Thyroid gland (tissue), 4 donors: ENCODE data around the gene PLCB1. TPM values are rescaled to one million over a fixed set of nuclear protein-coding genes. Genes with fewer than 3 reads are reported as not detected.

Experiments
- DNase-seq, 2 donors: peaks; one replicate each; pipeline ENCODE4 v3.0.0-alpha.2; 2019
- H3K27ac ChIP-seq, 3 donors: fragments of 200-600 bp; sonication (generic); 1 replicate in 2 of 3; 2 replicates in 1 of 3; pipeline ENCODE4 v1.5.1; 2016 to 2019; ENCODE audit warnings: mild to moderate bottlenecking in 1 of 3, moderate library complexity in 1 of 3
- H3K27me3 ChIP-seq: fragments of 200-600 bp; sonication (generic); one replicate; pipeline ENCODE4 v1.5.1; 2019
- H3K36me3 ChIP-seq, 2 donors: fragments of 200-600 bp; sonication (generic); one replicate each; pipeline ENCODE4 v1.5.1; 2016 to 2019
- H3K4me1 ChIP-seq, 2 donors: fragments of 200-600 bp; sonication (generic); one replicate each; pipeline ENCODE4 v1.5.1; 2017 to 2019
- H3K4me3 ChIP-seq, 3 donors: fragments of 200-600 bp; sonication (generic); replicated peaks in 1 of 3; 1 replicate in 2 of 3; 2 replicates in 1 of 3; pipeline ENCODE4 v1.5.1; 2016; ENCODE audit warnings: mild to moderate bottlenecking in 1 of 3
- H3K9me3 ChIP-seq: fragments of 200-600 bp; sonication (generic); one replicate; pipeline ENCODE4 v1.5.1; 2017
- POLR2A ChIP-seq, 2 donors: fragments of 450-650 bp; IDR thresholded peaks; one replicate each; pipeline ENCODE4 v1.6.1; 2017; ENCODE audit warnings: antibody characterized with exemption in 2 of 2, mild to moderate bottlenecking in 2 of 2, moderate library complexity in 1 of 2
- WGBS, 2 donors: methylation state at CpG; one replicate each; pipeline ENCODE4 v1.1.5; 2017; 5-methylcytosine and 5-hydroxymethylcytosine counted together
- intact Hi-C: fragments of 100-400 bp; cut with DNase I; formaldehyde crosslinking; loops from one replicate; pipeline ENCODE4 v1.15.1; 2023
- total RNA-seq, 4 donors: library from RNA; depleted of rRNA; stranded (reverse); fragments of >200 nt; gene quantifications; one replicate each; pipeline ENCODE4 v1.2.3, GENCODE V29; 2016
- TF ChIP-seq, protein P1 (sequence below), 6 experiments: fragments of 200-600 bp in 3 of 6; fragments of 450-650 bp in 3 of 6; sonication (generic) in 3 of 6; IDR thresholded peaks; one replicate each; pipeline ENCODE4 v1.5.1; 2016 to 2019; ENCODE audit warnings: antibody characterized with exemption in 6 of 6, mild to moderate bottlenecking in 2 of 6, inconsistent platforms in 1 of 6, moderate library complexity in 1 of 6

Gene PLCB1
- total RNA-seq, 4 donors from 2014 or later: 7.3 to 14.1 (median 11.0) TPM

DNA sequence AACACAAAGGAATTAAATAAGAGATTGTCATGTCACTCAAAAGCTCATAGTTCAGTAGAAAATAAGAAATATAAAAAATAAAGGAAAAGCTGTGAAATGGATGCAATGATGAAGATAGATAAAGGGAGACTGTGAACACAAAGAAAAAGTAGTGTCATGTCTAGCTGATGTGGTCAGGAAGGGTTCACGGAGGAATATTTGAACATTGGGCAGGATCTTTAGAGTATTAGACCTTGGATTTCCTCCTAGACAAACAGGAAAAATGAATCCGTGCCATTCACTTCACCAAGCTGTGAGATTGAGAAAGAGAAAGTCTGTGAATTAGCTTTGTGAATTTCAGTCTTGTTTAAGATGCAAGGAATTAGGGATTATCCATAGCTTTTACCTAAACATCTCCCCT is 522.4 kb downstream of the PLCB1 start:
- intact Hi-C loops: no loop called here
- Histone ChIP-seq H3K36me3 (no peaks in the 10 kb centered on the region), H3K27me3 (no peaks in the 10 kb centered on the region), H3K4me3 (no peak overlapping the region), H3K9me3 (no peaks in the 10 kb centered on the region), H3K27ac (no peak overlapping the region), H3K4me1 (no peaks in the 10 kb centered on the region)
- TF ChIP-seq POLR2A (IDR thresholded peaks at IDR 0.05): no peak
- TF ChIP-seq, protein P1, sequence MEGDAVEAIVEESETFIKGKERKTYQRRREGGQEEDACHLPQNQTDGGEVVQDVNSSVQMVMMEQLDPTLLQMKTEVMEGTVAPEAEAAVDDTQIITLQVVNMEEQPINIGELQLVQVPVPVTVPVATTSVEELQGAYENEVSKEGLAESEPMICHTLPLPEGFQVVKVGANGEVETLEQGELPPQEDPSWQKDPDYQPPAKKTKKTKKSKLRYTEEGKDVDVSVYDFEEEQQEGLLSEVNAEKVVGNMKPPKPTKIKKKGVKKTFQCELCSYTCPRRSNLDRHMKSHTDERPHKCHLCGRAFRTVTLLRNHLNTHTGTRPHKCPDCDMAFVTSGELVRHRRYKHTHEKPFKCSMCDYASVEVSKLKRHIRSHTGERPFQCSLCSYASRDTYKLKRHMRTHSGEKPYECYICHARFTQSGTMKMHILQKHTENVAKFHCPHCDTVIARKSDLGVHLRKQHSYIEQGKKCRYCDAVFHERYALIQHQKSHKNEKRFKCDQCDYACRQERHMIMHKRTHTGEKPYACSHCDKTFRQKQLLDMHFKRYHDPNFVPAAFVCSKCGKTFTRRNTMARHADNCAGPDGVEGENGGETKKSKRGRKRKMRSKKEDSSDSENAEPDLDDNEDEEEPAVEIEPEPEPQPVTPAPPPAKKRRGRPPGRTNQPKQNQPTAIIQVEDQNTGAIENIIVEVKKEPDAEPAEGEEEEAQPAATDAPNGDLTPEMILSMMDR (IDR thresholded peaks at IDR 0.05): no peak
- WGBS, 2 donors: 71 to 80% methylated on average over 2 of the region's 2 CpGs
- DNase-seq: no peak

DNA sequence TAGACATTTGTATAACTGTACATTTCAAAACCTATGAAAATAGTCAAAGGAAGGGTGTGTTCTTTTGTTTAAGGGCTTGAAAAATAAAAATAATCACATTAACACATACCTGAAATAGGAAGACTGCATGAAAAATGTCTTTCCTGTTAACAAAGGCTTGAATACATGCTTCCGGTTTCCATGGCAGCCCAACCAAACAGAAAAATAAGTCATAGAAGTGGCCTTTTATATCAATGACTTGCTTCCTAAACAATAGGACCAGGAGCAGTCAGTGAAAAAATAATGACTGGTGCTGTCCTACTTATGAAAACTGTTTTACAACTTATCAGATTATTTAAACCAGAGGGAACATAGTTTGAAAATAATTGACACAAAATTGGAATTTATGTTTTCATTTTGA is 524.3 kb downstream of the PLCB1 start:
- TF ChIP-seq, protein P1 (IDR thresholded peaks at IDR 0.05): no peak
- no peak for TF ChIP-seq POLR2A (IDR thresholded peaks at IDR 0.05)
- Histone ChIP-seq H3K4me3 (no peak overlapping the region), H3K36me3 (no peaks in the 10 kb centered on the region), H3K9me3 (no peaks in the 10 kb centered on the region), H3K27ac (peak overlapping the region in 1 of 3 donors; percentile 4), H3K4me1 (no peaks in the 10 kb centered on the region), H3K27me3 (no peaks in the 10 kb centered on the region)
- intact Hi-C loops: no loop called here
- no peak for DNase-seq
- 78% methylated on average over 1 of the region's 1 CpG for WGBS, 2 donors

DNA sequence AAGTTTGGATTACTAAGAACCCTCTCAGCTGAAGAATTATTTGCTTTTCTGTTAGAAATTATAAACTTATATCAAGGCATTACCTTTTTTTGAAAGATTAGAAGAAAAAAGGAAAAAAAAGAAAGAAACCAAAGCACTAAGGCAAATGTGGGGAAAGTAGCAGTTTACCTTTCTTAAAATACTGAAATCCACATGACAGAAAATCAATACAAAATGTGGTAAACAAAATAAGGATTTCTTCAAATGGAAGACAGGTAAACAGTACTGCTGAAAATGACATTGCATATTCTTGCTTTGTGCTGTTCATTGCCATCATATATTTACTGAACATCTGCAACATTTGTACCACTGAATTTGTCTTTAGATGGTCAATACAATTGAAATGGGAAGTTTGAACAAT is 525.6 kb downstream of the PLCB1 start:
- no peak overlapping the region for H3K27ac ChIP-seq
- H3K27me3 ChIP-seq: no peaks in the 10 kb centered on the region
- TF ChIP-seq POLR2A (IDR thresholded peaks at IDR 0.05): no peak
- TF ChIP-seq, protein P1 (IDR thresholded peaks at IDR 0.05): no peak
- H3K4me3 ChIP-seq: no peak overlapping the region
- H3K36me3 ChIP-seq: no peaks in the 10 kb centered on the region
- intact Hi-C loops: no loop called here
- DNase-seq: no peak
- no peaks in the 10 kb centered on the region for H3K9me3 ChIP-seq
- H3K4me1 ChIP-seq: no peaks in the 10 kb centered on the region

DNA sequence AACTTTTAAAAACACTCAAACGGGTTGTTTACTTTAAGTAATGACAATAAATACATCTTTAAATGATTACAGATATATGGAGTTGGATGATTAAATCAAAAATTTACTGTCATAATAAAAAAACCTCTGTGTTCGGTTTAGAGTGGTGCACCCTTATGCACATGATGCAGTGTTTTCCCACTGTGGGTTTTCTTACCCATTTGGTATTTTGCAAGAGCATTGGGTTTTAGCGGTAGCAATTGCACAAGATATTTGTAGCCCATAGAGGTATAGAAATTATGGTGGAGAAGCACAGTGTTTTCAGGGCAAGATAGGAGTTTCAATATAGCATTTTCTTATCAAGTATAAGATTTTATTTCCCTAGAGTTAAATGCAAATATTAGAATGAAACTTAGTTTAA is 526.0 kb downstream of the PLCB1 start:
- 92 to 94% methylated on average over 3 of the region's 3 CpGs for WGBS, 2 donors
- H3K4me3 ChIP-seq: no peak overlapping the region

DNA sequence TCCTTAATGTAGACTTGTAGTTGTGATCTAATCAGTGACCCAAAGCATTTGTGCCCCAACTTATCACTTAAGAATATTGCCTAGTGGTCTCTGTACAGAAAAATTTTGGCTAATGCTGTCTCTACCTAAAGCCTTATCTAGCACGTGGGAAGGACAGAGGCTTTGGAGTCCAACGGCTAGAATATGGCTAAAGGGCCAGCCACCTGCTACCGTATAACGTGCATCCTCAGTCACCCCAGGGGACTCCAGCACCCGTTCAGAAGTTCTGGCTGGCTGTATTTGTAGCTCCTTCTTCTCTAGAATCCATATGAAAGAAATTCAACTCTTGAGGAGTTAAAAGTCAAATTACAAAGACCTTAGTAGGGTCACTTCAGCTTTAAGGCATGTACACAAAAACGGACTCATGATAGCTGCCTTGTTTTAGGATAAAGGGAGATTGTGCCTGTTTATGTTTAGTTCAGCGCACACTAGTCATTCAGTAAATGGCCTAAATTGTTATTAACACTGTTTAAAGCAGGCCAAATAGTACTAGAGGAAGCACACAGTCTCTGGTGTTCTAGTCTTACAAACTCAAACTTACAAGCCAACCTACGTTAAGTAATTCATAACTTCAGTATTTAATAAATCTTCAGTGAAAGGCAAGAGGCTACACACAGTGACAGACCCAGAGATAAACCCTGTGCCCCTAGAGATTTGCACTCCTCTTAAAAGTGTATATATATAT is 529.3 kb downstream of the PLCB1 start:
- no peaks in the 10 kb centered on the region for H3K27me3 ChIP-seq

More for the DNA sequence above, 526.0 kb downstream of the PLCB1 start:
- no peaks in the 10 kb centered on the region for H3K27me3 ChIP-seq
- no peaks in the 10 kb centered on the region for H3K9me3 ChIP-seq
- no peak for DNase-seq
- no peaks in the 10 kb centered on the region for H3K36me3 ChIP-seq
- intact Hi-C loops: no loop called here
- H3K27ac ChIP-seq: no peak overlapping the region
- TF ChIP-seq, protein P1 (IDR thresholded peaks at IDR 0.05): no peak
- no peak for TF ChIP-seq POLR2A (IDR thresholded peaks at IDR 0.05)
- no peaks in the 10 kb centered on the region for H3K4me1 ChIP-seq

More for the DNA sequence above, 529.3 kb downstream of the PLCB1 start:
- no peak overlapping the region for H3K27ac ChIP-seq
- 71 to 92% methylated on average over 8 of the region's 8 CpGs for WGBS, 2 donors
- no peaks in the 10 kb centered on the region for H3K4me1 ChIP-seq
- H3K9me3 ChIP-seq: no peaks in the 10 kb centered on the region
- H3K4me3 ChIP-seq: no peak overlapping the region
- DNase-seq: no peak
- intact Hi-C loops: no loop called here
- no peaks in the 10 kb centered on the region for H3K36me3 ChIP-seq
- TF ChIP-seq, protein P1 (IDR thresholded peaks at IDR 0.05): no peak
- TF ChIP-seq POLR2A (IDR thresholded peaks at IDR 0.05): no peak
